Tibial nerve (tissue), 4 donors: ENCODE results near the gene SMIM20. TPM values are rescaled to one million over a fixed set of nuclear protein-coding genes. Genes with fewer than 3 reads are reported as not detected.

ENCODE experiments used
- DNase-seq, 2 donors: peaks; one replicate each; pipeline ENCODE4 v3.0.0-alpha.2; 2019; ENCODE audit warnings: low spot score in 2 of 2
- H3K27ac ChIP-seq, 4 donors: fragments of 200-600 bp; sonication (generic) in 3 of 4; one replicate each; pipeline ENCODE4 v1.5.1; 2017 to 2019; ENCODE audit warnings: mild to moderate bottlenecking in 1 of 4
- H3K27me3 ChIP-seq, 2 donors: fragments of 200-600 bp; sonication (generic) in 1 of 2; one replicate each; pipeline versions ENCODE4 v1.5.1 to v1.6.0; 2017 to 2019
- H3K36me3 ChIP-seq, 3 donors: fragments of 200-600 bp; sonication (generic); one replicate each; pipeline ENCODE4 v1.5.1; 2018 to 2019
- H3K4me1 ChIP-seq, 4 donors: fragments of 200-600 bp; sonication (generic) in 3 of 4; one replicate each; pipeline ENCODE4 v1.5.1; 2017 to 2019
- H3K4me3 ChIP-seq, 4 donors: fragments of 200-600 bp; sonication (generic) in 3 of 4; one replicate each; pipeline ENCODE4 v1.5.1; 2017 to 2019; ENCODE audit warnings: mild to moderate bottlenecking in 1 of 4, moderate library complexity in 1 of 4
- H3K9me3 ChIP-seq, 4 donors: fragments of 200-600 bp; sonication (generic) in 3 of 4; one replicate each; pipeline ENCODE4 v1.5.1; 2017 to 2019
- CTCF ChIP-seq, 5 experiments: fragments of 200-600 bp in 3 of 5; fragments of 450-650 bp in 2 of 5; sonication (generic) in 3 of 5; IDR thresholded peaks; one replicate each; pipeline ENCODE4 v1.5.1; 2016 to 2019; ENCODE audit warnings: antibody characterized with exemption in 5 of 5, mild to moderate bottlenecking in 3 of 5, moderate library complexity in 2 of 5
- EP300 ChIP-seq, 2 donors: sonication (generic); formaldehyde crosslinking; IDR thresholded peaks; one replicate each; pipeline ENCODE4 v1.6.1; 2017; ENCODE audit warnings: antibody characterized with exemption in 2 of 2, mild to moderate bottlenecking in 1 of 2
- POLR2A ChIP-seq, 2 donors: fragments of 450-650 bp; IDR thresholded peaks; one replicate each; pipeline ENCODE4 v1.6.1; 2017; ENCODE audit warnings: antibody characterized with exemption in 2 of 2, mild to moderate bottlenecking in 2 of 2, moderate library complexity in 2 of 2
- WGBS, 2 donors: methylation state at CpG; one replicate each; pipeline ENCODE4 v1.1.5; 2018; 5-methylcytosine and 5-hydroxymethylcytosine counted together
- total RNA-seq, 4 donors: library from RNA; depleted of rRNA; stranded (reverse); fragments of >200 nt; gene quantifications; one replicate each; pipeline ENCODE4 v1.1.0, GENCODE V29; 2016

Gene SMIM20
- total RNA-seq, 4 donors from 2014 or later, result 14.7 to 31.0 (median 20.9) TPM

- Histone ChIP-seq H3K9me3 (no peaks in the 10 kb centered on the region), H3K4me1 (no peaks in the 10 kb centered on the region), H3K36me3 (no peaks in the 10 kb centered on the region), H3K27me3 (no peaks in the 10 kb centered on the region), H3K4me3 (no peak overlapping the region), H3K27ac (peak overlapping the region in 1 of 4 donors; percentile 11)
- WGBS, 2 donors, result 83% methylated on average over 13 of the region's 13 CpGs
- no peak for DNase-seq
- TF ChIP-seq POLR2A (IDR thresholded peaks at IDR 0.05), result no peak
- TF ChIP-seq EP300 (IDR thresholded peaks at IDR 0.05), result no peak
- TF ChIP-seq CTCF (IDR thresholded peaks at IDR 0.05), result no peak
Measured at GRCh38 chr4:25872851-25873631, 41.0 kb upstream of the SMIM20 start.

GRCh38 chr4:25873632-25874129 is 40.3 kb upstream of the SMIM20 start:
- Histone ChIP-seq H3K27ac (peak overlapping the region in 1 of 4 donors; percentile 11), H3K27me3 (no peaks in the 10 kb centered on the region), H3K36me3 (no peaks in the 10 kb centered on the region), H3K4me3 (no peak overlapping the region), H3K9me3 (no peaks in the 10 kb centered on the region), H3K4me1 (no peaks in the 10 kb centered on the region)
- 77 to 85% methylated on average over 7 of the region's 7 CpGs for WGBS, 2 donors
- no peak for DNase-seq
- no peak for TF ChIP-seq EP300 (IDR thresholded peaks at IDR 0.05)
- no peak for TF ChIP-seq CTCF (IDR thresholded peaks at IDR 0.05)
- TF ChIP-seq POLR2A (IDR thresholded peaks at IDR 0.05), result no peak

DNA sequence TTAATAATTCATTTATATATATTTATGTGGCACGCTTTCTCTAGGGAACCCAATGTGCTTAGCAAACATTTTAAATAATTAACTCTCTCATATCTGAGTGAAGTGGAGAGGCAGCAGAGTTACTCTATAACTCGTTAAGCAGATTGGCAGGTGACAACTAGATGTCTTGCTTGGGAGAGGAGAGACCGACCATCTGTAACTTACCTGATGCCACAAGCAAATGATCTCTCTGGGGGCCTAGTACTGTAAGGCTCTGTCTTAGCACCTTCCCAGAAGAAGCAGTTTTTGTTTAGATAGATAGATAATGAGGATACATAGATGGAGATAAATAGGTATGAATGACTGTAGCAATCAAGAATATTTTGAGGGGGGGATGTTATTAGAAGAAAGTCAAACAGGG is 39.4 kb upstream of the SMIM20 start:
- H3K27me3 ChIP-seq, result no peaks in the 10 kb centered on the region
- H3K27ac ChIP-seq, result peak overlapping the region in 1 of 4 donors; percentile 10
- H3K36me3 ChIP-seq, result no peaks in the 10 kb centered on the region
- no peaks in the 10 kb centered on the region for H3K4me1 ChIP-seq
- no peaks in the 10 kb centered on the region for H3K9me3 ChIP-seq
- DNase-seq, result no peak
- no peak for TF ChIP-seq CTCF (IDR thresholded peaks at IDR 0.05)
- 87 to 93% methylated on average over 3 of the region's 3 CpGs for WGBS, 2 donors
- no peak overlapping the region for H3K4me3 ChIP-seq

GRCh38 chr4:25875281-25875745 is 38.7 kb upstream of the SMIM20 start:
- H3K27me3 ChIP-seq, result no peaks in the 10 kb centered on the region
- H3K9me3 ChIP-seq, result no peaks in the 10 kb centered on the region
- TF ChIP-seq CTCF (IDR thresholded peaks at IDR 0.05), result no peak
- no peak overlapping the region for H3K4me3 ChIP-seq
- H3K4me1 ChIP-seq, result no peaks in the 10 kb centered on the region
- peak overlapping the region in 1 of 4 donors; percentile 56 for H3K27ac ChIP-seq
- WGBS, 2 donors, result 86 to 89% methylated on average over 7 of the region's 7 CpGs
- H3K36me3 ChIP-seq, result no peaks in the 10 kb centered on the region
- no peak for DNase-seq

- H3K9me3 ChIP-seq, result no peaks in the 10 kb centered on the region
- 41 to 49% methylated on average over 9 of the region's 9 CpGs for WGBS, 2 donors
- no peaks in the 10 kb centered on the region for H3K27me3 ChIP-seq
- TF ChIP-seq EP300 (IDR thresholded peaks at IDR 0.05) (no peak), POLR2A (IDR thresholded peaks at IDR 0.05) (no peak), CTCF (IDR thresholded peaks at IDR 0.05) (no peak)
- no peak for DNase-seq
- no peak overlapping the region for H3K4me3 ChIP-seq
- no peak overlapping the region for H3K27ac ChIP-seq
- no peaks in the 10 kb centered on the region for H3K36me3 ChIP-seq
- H3K4me1 ChIP-seq, result no peaks in the 10 kb centered on the region
Measured at GRCh38 chr4:25878676-25879075, 35.3 kb upstream of the SMIM20 start.
